Tibial nerve (tissue), 4 donors: Measurements from ENCODE around the gene S100PBP. TPM values are rescaled to one million over a fixed set of nuclear protein-coding genes. Genes with fewer than 3 reads are reported as not detected.

Experiments
- DNase-seq, 2 donors: peaks; one replicate each; pipeline ENCODE4 v3.0.0-alpha.2; 2019; ENCODE audit warnings: low spot score in 2 of 2
- H3K27ac ChIP-seq, 4 donors: fragments of 200-600 bp; sonication (generic) in 3 of 4; one replicate each; pipeline ENCODE4 v1.5.1; 2017 to 2019; ENCODE audit warnings: mild to moderate bottlenecking in 1 of 4
- H3K27me3 ChIP-seq, 2 donors: fragments of 200-600 bp; sonication (generic) in 1 of 2; one replicate each; pipeline versions ENCODE4 v1.5.1 to v1.6.0; 2017 to 2019
- H3K36me3 ChIP-seq, 3 donors: fragments of 200-600 bp; sonication (generic); one replicate each; pipeline ENCODE4 v1.5.1; 2018 to 2019
- H3K4me1 ChIP-seq, 4 donors: fragments of 200-600 bp; sonication (generic) in 3 of 4; one replicate each; pipeline ENCODE4 v1.5.1; 2017 to 2019
- H3K4me3 ChIP-seq, 4 donors: fragments of 200-600 bp; sonication (generic) in 3 of 4; one replicate each; pipeline ENCODE4 v1.5.1; 2017 to 2019; ENCODE audit warnings: mild to moderate bottlenecking in 1 of 4, moderate library complexity in 1 of 4
- H3K9me3 ChIP-seq, 4 donors: fragments of 200-600 bp; sonication (generic) in 3 of 4; one replicate each; pipeline ENCODE4 v1.5.1; 2017 to 2019
- CTCF ChIP-seq, 5 experiments: fragments of 200-600 bp in 3 of 5; fragments of 450-650 bp in 2 of 5; sonication (generic) in 3 of 5; IDR thresholded peaks; one replicate each; pipeline ENCODE4 v1.5.1; 2016 to 2019; ENCODE audit warnings: antibody characterized with exemption in 5 of 5, mild to moderate bottlenecking in 3 of 5, moderate library complexity in 2 of 5
- EP300 ChIP-seq, 2 donors: sonication (generic); formaldehyde crosslinking; IDR thresholded peaks; one replicate each; pipeline ENCODE4 v1.6.1; 2017; ENCODE audit warnings: antibody characterized with exemption in 2 of 2, mild to moderate bottlenecking in 1 of 2
- POLR2A ChIP-seq, 2 donors: fragments of 450-650 bp; IDR thresholded peaks; one replicate each; pipeline ENCODE4 v1.6.1; 2017; ENCODE audit warnings: antibody characterized with exemption in 2 of 2, mild to moderate bottlenecking in 2 of 2, moderate library complexity in 2 of 2
- WGBS, 2 donors: methylation state at CpG; one replicate each; pipeline ENCODE4 v1.1.5; 2018; 5-methylcytosine and 5-hydroxymethylcytosine counted together
- total RNA-seq, 4 donors: library from RNA; depleted of rRNA; stranded (reverse); fragments of >200 nt; gene quantifications; one replicate each; pipeline ENCODE4 v1.1.0, GENCODE V29; 2016

Gene S100PBP
- total RNA-seq, 4 donors from 2014 or later: 24.0 to 55.5 (median 33.4) TPM

GRCh38 chr1:32816676-32817158, 736 bp upstream of the S100PBP start:
- TF ChIP-seq EP300 (IDR thresholded peaks at IDR 0.05): no peak
- TF ChIP-seq POLR2A (IDR thresholded peaks at IDR 0.05): no peak
- TF ChIP-seq CTCF (IDR thresholded peaks at IDR 0.05): no peak
- peaks cover 0 to 58% (median 22%) of the 10 kb centered on the region in 4 donors for H3K4me1 ChIP-seq
- H3K27me3 ChIP-seq: no peaks in the 10 kb centered on the region
- DNase-seq: no peak
- no peaks in the 10 kb centered on the region for H3K9me3 ChIP-seq
- no peaks in the 10 kb centered on the region for H3K36me3 ChIP-seq
- WGBS, 2 donors: 0 to 1% methylated on average over 8 to 15 of the region's 15 CpGs
- peak overlapping the region; percentile 82 to 99 (median 90) for H3K4me3 ChIP-seq
- peak overlapping the region; percentile 44 to 98 (median 96) for H3K27ac ChIP-seq

- TF ChIP-seq POLR2A (IDR thresholded peaks at IDR 0.05): no peak
- TF ChIP-seq EP300 (IDR thresholded peaks at IDR 0.05): peak in 1 of 2 donors; percentile 33
- TF ChIP-seq CTCF (IDR thresholded peaks at IDR 0.05): peak in 1 of 5 experiments; percentile 9
- H3K27ac ChIP-seq: peak overlapping the region; percentile 94 to 98 (median 96)
- H3K9me3 ChIP-seq: no peaks in the 10 kb centered on the region
- no peaks in the 10 kb centered on the region for H3K36me3 ChIP-seq
- no peaks in the 10 kb centered on the region for H3K27me3 ChIP-seq
- H3K4me1 ChIP-seq: peaks cover 0 to 50% (median 22%) of the 10 kb centered on the region in 4 donors
- peak overlapping the region; percentile 82 to 99 (median 90) for H3K4me3 ChIP-seq
- DNase-seq: peak; percentile 46
- WGBS, 2 donors: 2% methylated on average over 31 to 41 of the region's 51 CpGs
Observed at GRCh38 chr1:32817815-32818786, 648 bp downstream of the S100PBP start.

- no peaks in the 10 kb centered on the region for H3K9me3 ChIP-seq
- 67 to 70% methylated on average over 11 of the region's 11 CpGs for WGBS, 2 donors
- H3K27ac ChIP-seq: peak overlapping the region; percentile 94 to 98 (median 96)
- H3K4me3 ChIP-seq: peak overlapping the region in 2 of 4 donors; percentile 82 to 99
- H3K27me3 ChIP-seq: no peaks in the 10 kb centered on the region
- TF ChIP-seq POLR2A (IDR thresholded peaks at IDR 0.05): no peak
- TF ChIP-seq EP300 (IDR thresholded peaks at IDR 0.05): no peak
- no peaks in the 10 kb centered on the region for H3K36me3 ChIP-seq
- peaks cover 0 to 46% (median 22%) of the 10 kb centered on the region in 4 donors for H3K4me1 ChIP-seq
- no peak for DNase-seq
Observed at GRCh38 chr1:32818804-32819541, 1.5 kb downstream of the S100PBP start.

- H3K27ac ChIP-seq: no peak overlapping the region
- TF ChIP-seq EP300 (IDR thresholded peaks at IDR 0.05) (no peak), CTCF (IDR thresholded peaks at IDR 0.05) (no peak), POLR2A (IDR thresholded peaks at IDR 0.05) (no peak)
- WGBS, 2 donors: 82% methylated on average over 3 of the region's 3 CpGs
- H3K9me3 ChIP-seq: no peaks in the 10 kb centered on the region
- DNase-seq: no peak
- H3K36me3 ChIP-seq: peaks cover 0 to 53% (median 6%) of the 10 kb centered on the region in 3 donors
- H3K4me3 ChIP-seq: no peak overlapping the region
- H3K27me3 ChIP-seq: no peaks in the 10 kb centered on the region
- peaks cover 0 to 4% (median 0%) of the 10 kb centered on the region in 4 donors for H3K4me1 ChIP-seq
Observed at GRCh38 chr1:32825181-32825580, 7.7 kb downstream of the S100PBP start.

GRCh38 chr1:32828341-32828740, 10.9 kb downstream of the S100PBP start:
- Histone ChIP-seq H3K27me3 (no peaks in the 10 kb centered on the region), H3K4me3 (no peak overlapping the region), H3K4me1 (no peaks in the 10 kb centered on the region), H3K36me3 (peaks cover 0 to 85% (median 6%) of the 10 kb centered on the region in 3 donors), H3K27ac (no peak overlapping the region), H3K9me3 (no peaks in the 10 kb centered on the region)
- 88 to 89% methylated on average over 7 of the region's 7 CpGs for WGBS, 2 donors
- no peak for DNase-seq
- TF ChIP-seq CTCF (IDR thresholded peaks at IDR 0.05) (no peak), POLR2A (IDR thresholded peaks at IDR 0.05) (no peak), EP300 (IDR thresholded peaks at IDR 0.05) (no peak)
